Activated T-cell treated with anti-CD3 and anti-CD28 coated beads, Interleukin-2, amount 50 U/mL, for 4 hours (primary cell): ENCODE data around the gene GMFB. TPM values are rescaled to one million over a fixed set of nuclear protein-coding genes. Genes with fewer than 3 reads are reported as not detected.
A peak's percentile ranks its signal among the peaks of the same experiment; 100 is the strongest.

Experiments used
- ATAC-seq, 2 donors: fragments of 200-7000 bp; cut with Tn5 transposase; one replicate each; pipeline ENCODE4 v1.10.0; 2021
- DNase-seq: peaks from one replicate; pipeline ENCODE4 v3.0.0-alpha.2; 2020
- H3K27me3 Mint-ChIP-seq: one replicate; pipeline ENCODE4 v1.8.0; 2021; ENCODE audit warnings: low read depth, mixed read lengths
- H3K36me3 Mint-ChIP-seq: one replicate; pipeline ENCODE4 v1.8.0; 2022; ENCODE audit warnings: mixed read lengths; ENCODE audit not compliant: insufficient read depth
- H3K4me1 Mint-ChIP-seq: one replicate; pipeline ENCODE4 v1.8.0; 2021; ENCODE audit warnings: low read depth, mixed read lengths
- H3K4me3 Mint-ChIP-seq: one replicate; pipeline ENCODE4 v1.8.0; 2021; ENCODE audit warnings: mild to moderate bottlenecking, moderate library complexity, mixed read lengths
- H3K9me3 Mint-ChIP-seq: one replicate; pipeline ENCODE4 v1.8.0; 2021; ENCODE audit warnings: mixed read lengths
- total RNA-seq, 3 donors: library from RNA; stranded (reverse); gene quantifications; one replicate each; pipeline ENCODE4 v1.2.1, GENCODE V29; 2021

GMFB gene
- total RNA-seq: 10 to 100 TPM; 62.4 to 70.6 (median 67.8) TPM

DNA sequence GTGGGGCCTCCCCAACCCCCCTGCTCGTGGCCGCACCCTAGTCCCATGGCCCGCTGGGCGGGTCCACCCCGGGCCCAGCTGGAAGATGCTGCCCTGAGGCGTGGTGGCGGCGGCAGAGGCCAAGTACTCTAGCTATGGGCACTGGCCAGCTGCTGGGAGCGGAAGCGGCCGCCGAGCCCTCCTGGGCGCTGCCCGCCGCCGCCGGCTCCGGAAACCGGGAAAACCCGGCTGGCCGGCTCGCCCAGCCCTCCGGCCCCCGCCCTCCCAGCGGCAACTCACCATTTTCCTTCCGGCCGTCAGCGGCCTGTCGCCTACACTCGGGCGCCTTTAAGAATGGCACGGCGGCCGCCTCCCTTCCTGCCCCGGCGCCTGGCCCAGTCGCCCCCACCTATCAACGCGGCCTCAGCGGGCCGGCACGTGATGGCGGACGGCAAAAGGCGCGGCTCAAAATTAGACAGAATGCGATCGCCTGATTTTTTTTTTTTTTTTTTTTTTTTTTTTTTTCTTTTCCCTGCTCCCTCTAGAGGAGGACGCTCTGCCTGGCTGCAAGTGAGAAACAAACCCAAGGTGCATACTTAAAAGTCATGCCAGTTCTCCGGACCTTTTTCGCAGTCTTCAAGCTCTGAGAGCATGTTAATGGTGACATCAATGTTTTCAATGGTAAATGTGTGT lies at the start of gene GMFB:
TSS of gene GMFB (minus strand) at position 335 of the 672 bp plus-strand sequence. CDS start at position 282, 53 bp downstream.
- peak; percentile 97 to 98 for ATAC-seq
- no peaks in the 10 kb centered on the region for H3K27me3 Mint-ChIP-seq
- H3K9me3 Mint-ChIP-seq: no peaks in the 10 kb centered on the region
- peaks cover 7% of the 10 kb centered on the region for H3K36me3 Mint-ChIP-seq
- peaks cover 62% of the 10 kb centered on the region for H3K4me1 Mint-ChIP-seq
- peak within 1 kb of the TSS; percentile 94 for H3K4me3 Mint-ChIP-seq
- peak; percentile 82 for DNase-seq

DNA sequence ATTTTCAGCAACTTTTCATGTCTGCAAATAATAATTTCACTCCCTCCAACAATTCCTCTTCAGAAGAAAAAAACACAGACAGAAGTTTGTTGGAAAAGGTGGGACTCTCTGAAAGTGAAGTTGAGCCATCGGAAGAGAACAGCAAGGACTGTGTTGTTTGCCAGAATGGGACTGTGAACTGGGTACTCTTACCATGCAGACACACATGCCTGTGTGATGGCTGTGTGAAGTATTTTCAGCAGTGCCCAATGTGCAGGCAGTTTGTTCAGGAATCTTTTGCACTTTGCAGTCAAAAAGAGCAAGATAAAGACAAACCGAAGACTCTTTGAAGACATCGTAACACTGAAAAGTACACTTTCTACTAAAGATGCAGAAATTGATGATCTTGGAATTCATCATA lies 49.3 kb upstream of the GMFB start:
- no peaks in the 10 kb centered on the region for H3K27me3 Mint-ChIP-seq
- no peaks in the 10 kb centered on the region for H3K4me1 Mint-ChIP-seq
- no peak overlapping the region for H3K4me3 Mint-ChIP-seq
- ATAC-seq (no peak), DNase-seq (no peak)
- peaks cover 19% of the 10 kb centered on the region for H3K36me3 Mint-ChIP-seq
- no peaks in the 10 kb centered on the region for H3K9me3 Mint-ChIP-seq

DNA sequence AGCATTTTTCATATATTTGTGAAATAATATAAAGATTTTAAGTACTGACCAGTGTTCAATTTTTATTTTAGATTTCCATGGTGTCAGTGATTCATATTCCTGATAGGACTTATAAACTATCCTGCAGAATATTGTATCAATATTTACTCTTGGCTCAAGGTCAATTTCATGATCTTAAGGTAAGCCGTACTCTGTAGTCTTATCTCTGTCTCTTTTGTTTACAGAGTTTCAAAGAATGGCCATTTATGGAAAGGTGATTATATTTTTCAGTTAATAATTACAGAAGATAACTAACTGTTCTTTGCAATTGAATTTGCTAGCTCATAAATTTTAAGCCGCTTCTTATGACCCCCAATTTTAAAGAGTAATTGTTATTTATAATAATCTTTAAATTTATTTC lies 48.9 kb upstream of the GMFB start:
- no peaks in the 10 kb centered on the region for H3K9me3 Mint-ChIP-seq
- no peaks in the 10 kb centered on the region for H3K4me1 Mint-ChIP-seq
- no peaks in the 10 kb centered on the region for H3K27me3 Mint-ChIP-seq
- H3K36me3 Mint-ChIP-seq: peaks cover 19% of the 10 kb centered on the region
- no peak overlapping the region for H3K4me3 Mint-ChIP-seq
- DNase-seq (no peak), ATAC-seq (no peak)

DNA sequence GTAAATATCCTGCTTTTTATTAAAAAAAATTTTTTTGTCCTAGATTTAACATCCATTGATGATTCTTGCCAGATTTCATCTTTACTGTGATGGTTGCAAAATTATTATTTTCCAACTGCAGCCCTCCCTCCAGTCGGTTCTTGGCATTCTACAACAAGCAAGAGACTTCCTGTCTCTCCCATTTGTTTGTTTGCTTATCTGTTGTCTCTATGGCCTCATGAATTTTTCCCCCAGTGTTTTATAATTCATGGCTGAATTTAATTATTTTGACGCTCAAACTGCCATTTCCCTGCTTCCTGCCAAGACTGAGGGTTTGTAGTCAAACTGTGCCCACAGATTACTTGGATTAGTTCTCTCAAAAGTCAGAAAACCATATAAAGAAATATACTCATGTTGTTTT lies 46.9 kb upstream of the GMFB start:
- H3K36me3 Mint-ChIP-seq: peaks cover 20% of the 10 kb centered on the region
- no peak for ATAC-seq
- H3K9me3 Mint-ChIP-seq: no peaks in the 10 kb centered on the region
- H3K4me3 Mint-ChIP-seq: no peak overlapping the region
- no peak for DNase-seq
- H3K27me3 Mint-ChIP-seq: no peaks in the 10 kb centered on the region
- H3K4me1 Mint-ChIP-seq: no peaks in the 10 kb centered on the region

DNA sequence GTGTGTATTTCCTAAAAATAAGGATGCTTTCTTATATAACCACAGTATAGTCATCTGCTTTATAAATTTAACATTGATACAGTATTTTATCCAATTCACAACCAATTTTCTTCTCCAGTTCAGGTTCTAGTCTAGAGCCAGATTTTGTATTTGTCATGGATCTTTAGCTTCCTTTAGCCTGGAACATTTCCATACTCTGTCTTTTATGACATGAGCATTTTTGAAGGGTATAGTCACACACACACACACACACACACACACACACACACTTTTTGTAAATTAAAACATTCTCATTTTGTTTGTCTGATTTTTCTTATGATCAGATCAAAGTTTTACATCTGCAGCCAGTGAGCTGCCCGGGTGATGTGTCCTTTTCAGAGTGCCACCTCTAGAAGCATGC lies 46.3 kb upstream of the GMFB start:
- ATAC-seq (no peak), DNase-seq (no peak)
- Mint-ChIP-seq H3K4me3 (no peak overlapping the region), H3K36me3 (peaks cover 18% of the 10 kb centered on the region), H3K9me3 (no peaks in the 10 kb centered on the region), H3K27me3 (no peaks in the 10 kb centered on the region), H3K4me1 (no peaks in the 10 kb centered on the region)

DNA sequence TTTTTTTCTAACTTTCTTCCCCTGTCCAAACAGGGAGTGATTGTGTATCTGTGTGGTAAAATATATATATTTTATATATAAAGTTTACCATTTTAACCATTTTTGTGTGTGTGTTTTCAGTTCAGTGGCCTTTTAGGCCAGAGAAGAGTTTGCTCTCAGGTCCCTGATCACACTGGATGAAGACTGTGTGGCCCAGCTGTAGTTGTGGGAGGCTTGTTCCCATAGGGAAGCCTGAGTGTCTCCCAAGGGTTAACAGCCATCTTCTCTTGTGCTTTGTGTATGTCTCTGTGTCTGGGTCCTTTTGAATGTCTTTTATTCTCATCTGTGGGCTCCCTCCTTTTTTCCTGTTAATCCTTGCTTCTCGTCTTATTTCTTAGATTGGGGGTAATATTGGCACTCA lies 44.3 kb upstream of the GMFB start:
- H3K9me3 Mint-ChIP-seq: no peaks in the 10 kb centered on the region
- DNase-seq (no peak), ATAC-seq (no peak)
- H3K36me3 Mint-ChIP-seq: peaks cover 11% of the 10 kb centered on the region
- no peaks in the 10 kb centered on the region for H3K27me3 Mint-ChIP-seq
- no peak overlapping the region for H3K4me3 Mint-ChIP-seq
- H3K4me1 Mint-ChIP-seq: no peaks in the 10 kb centered on the region

DNA sequence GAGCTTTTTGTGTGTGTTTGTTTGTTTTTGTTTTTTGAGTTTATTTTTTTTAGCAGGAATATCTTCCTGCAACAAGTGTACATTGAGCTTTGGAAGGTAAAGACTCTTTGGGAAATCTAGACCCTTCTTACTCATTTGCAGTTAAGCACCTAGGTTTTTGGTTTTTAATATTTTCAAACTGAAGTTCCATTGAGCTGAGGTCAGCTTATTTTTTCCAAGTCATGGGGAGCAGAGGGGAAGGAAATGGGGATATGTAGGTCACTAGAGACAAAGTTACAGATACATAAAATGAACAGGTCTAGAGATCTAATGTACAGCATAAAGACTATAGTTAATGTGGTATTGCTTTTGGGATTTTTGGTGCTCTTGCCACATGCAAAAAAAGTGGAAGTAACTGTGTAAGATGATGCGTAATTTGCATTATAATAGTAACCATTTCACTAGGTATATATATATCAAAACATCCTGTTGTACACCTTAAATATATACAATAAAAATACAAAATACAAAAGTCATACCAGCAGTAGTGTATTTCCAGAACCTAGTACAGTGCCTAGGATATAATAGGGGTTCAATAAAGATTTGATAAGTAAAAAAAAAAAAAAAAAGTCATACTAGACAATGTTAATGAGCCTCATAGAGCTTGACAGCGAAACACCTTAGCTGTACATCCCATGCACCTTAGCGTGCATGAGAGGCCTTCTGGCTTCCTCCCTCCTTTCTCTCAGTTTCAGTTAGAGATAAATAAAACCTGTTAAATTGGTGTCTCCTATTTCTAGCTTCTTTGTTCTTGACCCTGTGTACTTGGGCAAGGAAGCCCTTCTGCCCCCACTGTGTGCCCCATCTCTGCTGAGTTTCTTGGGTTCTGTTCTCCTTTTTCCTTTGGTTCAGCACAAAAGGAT lies 43.6 kb upstream of the GMFB start:
- Mint-ChIP-seq H3K36me3 (peaks cover 14% of the 10 kb centered on the region), H3K27me3 (no peaks in the 10 kb centered on the region), H3K4me1 (no peaks in the 10 kb centered on the region), H3K4me3 (no peak overlapping the region), H3K9me3 (no peaks in the 10 kb centered on the region)
- ATAC-seq: no peak
- DNase-seq: no peak

DNA sequence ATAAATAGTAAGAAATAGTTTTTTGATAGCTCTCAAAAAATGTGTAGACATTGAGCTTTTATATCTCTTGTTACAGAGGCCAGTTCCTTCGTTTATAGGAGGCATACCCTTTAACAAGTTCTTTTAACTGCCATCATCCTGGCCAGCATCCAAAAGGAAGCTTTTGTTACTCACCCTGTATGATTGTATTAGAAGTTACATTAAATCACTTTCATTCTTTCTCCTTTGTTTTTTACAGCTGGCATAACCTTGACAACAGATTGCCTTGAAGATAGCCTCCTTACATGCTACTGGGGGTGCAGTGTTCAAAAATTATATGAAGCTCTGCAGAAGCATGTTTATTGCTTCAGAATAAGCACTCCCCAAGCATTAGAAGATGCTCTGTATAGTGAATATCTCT lies 41.0 kb upstream of the GMFB start:
- H3K4me3 Mint-ChIP-seq: no peak overlapping the region
- peaks cover 13% of the 10 kb centered on the region for H3K36me3 Mint-ChIP-seq
- H3K9me3 Mint-ChIP-seq: no peaks in the 10 kb centered on the region
- H3K27me3 Mint-ChIP-seq: no peaks in the 10 kb centered on the region
- ATAC-seq: no peak
- DNase-seq: no peak
- H3K4me1 Mint-ChIP-seq: no peaks in the 10 kb centered on the region

DNA sequence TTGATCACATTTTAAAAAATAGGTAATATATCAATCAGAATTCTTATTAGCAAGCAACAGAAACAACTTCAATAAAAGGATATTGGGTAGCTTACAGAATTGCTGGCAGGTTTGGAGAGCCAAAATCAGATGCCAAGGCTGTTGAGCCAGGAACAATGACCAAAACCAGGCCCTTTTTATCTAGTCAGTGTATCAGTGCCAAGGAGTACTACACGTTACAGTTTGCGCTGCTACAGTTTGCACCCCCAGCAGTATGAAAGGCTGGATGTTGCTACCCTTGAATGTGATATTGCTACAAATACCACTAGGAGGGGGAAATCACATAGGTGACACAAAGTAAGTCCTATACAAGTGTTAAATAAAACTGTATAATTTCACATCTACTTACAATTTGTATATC lies 40.2 kb upstream of the GMFB start:
- Mint-ChIP-seq H3K4me3 (no peak overlapping the region), H3K9me3 (no peaks in the 10 kb centered on the region), H3K36me3 (peaks cover 18% of the 10 kb centered on the region), H3K27me3 (no peaks in the 10 kb centered on the region), H3K4me1 (no peaks in the 10 kb centered on the region)
- ATAC-seq: no peak
- DNase-seq: no peak

DNA sequence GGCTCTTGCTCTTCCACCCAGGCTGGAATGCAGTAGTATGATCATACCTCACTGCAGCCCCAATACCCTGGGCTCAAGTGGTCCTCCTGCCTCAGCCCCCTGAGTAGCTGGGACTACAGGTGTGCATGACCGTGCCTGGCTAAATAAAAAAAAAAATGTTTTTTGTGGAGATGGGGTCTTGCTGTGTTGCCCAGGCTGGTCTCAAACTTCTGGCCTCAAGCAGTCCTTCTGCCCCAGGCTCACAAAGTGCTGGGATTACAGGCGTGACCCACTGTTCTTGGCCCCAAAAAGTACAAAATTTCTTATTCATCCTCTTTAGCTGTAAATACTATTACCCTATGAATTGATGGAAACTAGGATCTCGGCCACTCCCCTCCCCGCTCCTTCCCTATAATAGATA lies 35.6 kb upstream of the GMFB start:
- H3K9me3 Mint-ChIP-seq: no peaks in the 10 kb centered on the region
- peaks cover 33% of the 10 kb centered on the region for H3K36me3 Mint-ChIP-seq
- no peaks in the 10 kb centered on the region for H3K27me3 Mint-ChIP-seq
- no peak for ATAC-seq
- no peak for DNase-seq
- peaks cover 6% of the 10 kb centered on the region for H3K4me1 Mint-ChIP-seq
- no peak overlapping the region for H3K4me3 Mint-ChIP-seq

DNA sequence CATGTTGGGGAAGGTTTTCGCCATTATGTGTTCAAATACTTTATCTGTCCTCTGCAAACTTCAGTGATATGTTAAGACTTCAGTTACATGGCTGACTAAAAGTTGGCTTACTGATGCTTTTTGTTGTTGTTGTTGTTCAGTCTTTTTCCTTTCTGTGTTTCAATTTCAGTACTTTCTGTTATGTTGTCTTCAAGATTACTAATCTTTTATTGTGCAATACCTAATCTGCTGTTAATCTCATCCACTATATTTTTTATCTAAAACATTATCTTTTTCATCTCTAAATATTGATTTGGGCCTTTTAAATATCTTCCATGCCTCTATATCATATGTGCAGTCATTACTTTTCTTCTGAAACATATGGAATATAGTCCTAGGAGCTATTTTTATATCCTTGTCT lies 27.9 kb upstream of the GMFB start:
- peaks cover 10% of the 10 kb centered on the region for H3K9me3 Mint-ChIP-seq

DNA sequence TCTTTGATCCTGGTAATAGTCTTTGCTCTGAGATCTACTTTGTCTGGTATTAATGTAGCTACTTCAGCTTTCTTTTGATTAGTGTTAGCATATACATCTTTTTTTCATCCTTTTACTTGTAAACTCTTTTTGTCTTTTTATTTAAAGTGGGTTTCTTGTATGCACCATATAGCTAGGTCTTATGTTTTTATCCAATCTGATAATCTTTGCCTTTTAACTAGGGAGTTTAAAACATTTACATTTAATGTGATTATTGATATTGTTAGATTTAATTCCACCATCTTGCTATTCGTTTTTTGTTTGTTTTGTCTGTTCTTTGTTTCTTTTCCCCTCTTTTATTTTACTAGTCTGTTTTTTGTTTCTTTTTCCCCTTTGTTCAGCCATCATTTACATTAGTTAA lies 26.9 kb upstream of the GMFB start:
- peaks cover 58% of the 10 kb centered on the region for H3K4me1 Mint-ChIP-seq

More for the DNA sequence above, 27.9 kb upstream of the GMFB start:
- ATAC-seq (no peak), DNase-seq (no peak)
- Mint-ChIP-seq H3K4me1 (peaks cover 48% of the 10 kb centered on the region), H3K36me3 (peaks cover 47% of the 10 kb centered on the region), H3K27me3 (no peaks in the 10 kb centered on the region), H3K4me3 (no peak overlapping the region)

DNA sequence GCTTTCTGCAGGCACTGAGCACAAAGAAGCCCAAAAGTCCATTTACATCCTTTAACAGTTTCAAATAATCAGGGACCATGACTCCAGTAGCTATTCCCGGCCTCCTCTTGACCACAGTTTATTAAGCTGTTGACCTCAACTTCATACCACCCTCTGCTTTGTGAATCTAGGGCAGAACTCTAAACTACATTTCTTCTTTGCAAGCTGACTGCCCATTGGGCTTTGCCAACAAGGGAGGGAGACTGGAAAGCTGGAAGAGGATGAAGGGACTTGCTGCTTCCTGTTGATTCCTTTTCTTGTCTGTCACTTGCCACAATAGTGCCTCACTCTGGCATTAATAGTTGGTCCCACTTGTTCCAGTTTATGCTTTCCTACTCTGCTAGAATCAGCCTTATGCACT lies 23.6 kb upstream of the GMFB start:
- no peak for ATAC-seq

More for the DNA sequence above, 26.9 kb upstream of the GMFB start:
- Mint-ChIP-seq H3K36me3 (peaks cover 47% of the 10 kb centered on the region), H3K9me3 (peaks cover 10% of the 10 kb centered on the region), H3K27me3 (no peaks in the 10 kb centered on the region), H3K4me3 (no peak overlapping the region)
- DNase-seq: no peak
- no peak for ATAC-seq

DNA sequence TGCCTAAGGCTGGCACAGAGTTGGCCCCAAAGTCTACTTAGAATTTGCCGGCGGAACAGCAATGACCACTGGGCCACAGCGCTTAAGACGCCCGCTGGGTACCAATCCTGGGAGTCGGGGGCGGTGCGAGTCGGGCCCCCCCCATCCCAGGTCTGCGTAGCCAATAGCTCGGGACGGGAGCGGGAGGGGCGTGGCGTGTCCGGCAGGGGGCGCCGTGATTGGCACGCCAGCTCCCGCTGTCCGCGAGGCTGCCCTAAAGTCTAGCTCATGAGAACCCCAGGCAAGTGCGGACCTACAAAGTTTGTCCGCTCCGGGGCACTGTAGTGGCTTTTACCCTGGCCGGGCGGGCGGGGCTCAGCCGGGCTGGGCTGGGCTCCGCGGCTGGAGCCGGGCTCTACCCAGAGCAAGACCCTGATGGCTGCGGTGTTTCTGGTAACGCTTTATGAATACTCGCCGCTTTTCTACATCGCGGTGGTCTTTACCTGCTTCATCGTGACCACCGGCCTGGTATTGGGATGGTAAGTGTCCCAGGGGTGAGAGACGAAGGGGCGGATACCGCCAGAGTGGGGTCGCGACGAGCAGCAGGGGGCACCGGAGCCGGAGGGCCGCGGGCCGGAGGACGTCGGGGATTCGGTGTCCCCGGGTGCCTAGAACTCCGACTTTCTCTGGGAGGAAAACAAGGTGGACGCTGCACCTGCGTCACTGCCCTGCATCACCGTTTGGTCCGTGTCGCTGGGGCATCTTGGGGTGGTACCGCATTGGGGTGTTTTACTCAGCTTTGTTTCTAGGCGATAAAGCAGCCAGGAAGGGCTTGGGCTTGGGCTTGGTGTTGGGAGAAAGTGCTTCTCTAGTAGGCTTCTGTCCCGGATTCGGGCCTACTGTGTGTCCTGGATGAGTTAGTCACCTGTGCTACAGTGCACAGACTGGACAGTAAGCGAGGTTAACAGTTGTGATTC lies 21.0 kb upstream of the GMFB start, which contains the start of gene CGRRF1:
TSS of gene CGRRF1 (plus strand) at position 361 of the 956 bp plus-strand sequence. CDS start at position 415, 54 bp downstream.
- peaks cover 49% of the 10 kb centered on the region for H3K4me1 Mint-ChIP-seq

More for the DNA sequence above, 23.6 kb upstream of the GMFB start:
- peaks cover 10% of the 10 kb centered on the region for H3K9me3 Mint-ChIP-seq
- H3K4me1 Mint-ChIP-seq: peaks cover 58% of the 10 kb centered on the region
- peaks cover 35% of the 10 kb centered on the region for H3K36me3 Mint-ChIP-seq
- H3K4me3 Mint-ChIP-seq: no peak overlapping the region
- no peak for DNase-seq
- no peaks in the 10 kb centered on the region for H3K27me3 Mint-ChIP-seq

More for the DNA sequence above, 21.0 kb upstream of the GMFB start, which contains the start of gene CGRRF1:
- Mint-ChIP-seq H3K9me3 (no peaks in the 10 kb centered on the region), H3K27me3 (no peaks in the 10 kb centered on the region), H3K36me3 (peaks cover 14% of the 10 kb centered on the region), H3K4me3 (peak within 1 kb of the TSS; percentile 97)
- ATAC-seq (peak; percentile 99), DNase-seq (peak; percentile 94)
